Osteoblast (primary cell): ENCODE measurements around the gene MYO5B. TPM values are rescaled to one million over a fixed set of nuclear protein-coding genes. Genes with fewer than 3 reads are reported as not detected.

ENCODE experiments used
- DNase-seq: peaks from one replicate; pipeline ENCODE4 v3.0.0; 2011; ENCODE audit warnings: low spot score, mixed read lengths; ENCODE audit not compliant: insufficient read length; ENCODE audit errors: missing footprints
- H2AFZ ChIP-seq: 2 replicates; pipeline ENCODE4 v1.6.0; 2011; ENCODE audit warnings: mild to moderate bottlenecking, low read length
- H3K27ac ChIP-seq: 2 replicates; pipeline ENCODE4 v1.5.1; 2011; ENCODE audit warnings: mild to moderate bottlenecking, low read depth, low read length, moderate library complexity
- H3K27me3 ChIP-seq: 2 replicates; pipeline ENCODE4 v1.6.0; 2012; ENCODE audit warnings: mild to moderate bottlenecking, control low read depth, inconsistent platforms, low read length, moderate library complexity; ENCODE audit not compliant: insufficient read depth
- H3K36me3 ChIP-seq: 2 replicates; pipeline ENCODE4 v1.5.1; 2011; ENCODE audit warnings: mild to moderate bottlenecking, low read length, control low read depth, moderate library complexity; ENCODE audit not compliant: insufficient read depth
- H3K4me1 ChIP-seq: 2 replicates; pipeline ENCODE4 v1.5.1; 2011; ENCODE audit warnings: mild to moderate bottlenecking, low read length, control low read depth, moderate library complexity; ENCODE audit not compliant: insufficient read depth
- H3K4me2 ChIP-seq: 2 replicates; pipeline ENCODE4 v1.6.0; 2011; ENCODE audit warnings: mild to moderate bottlenecking, low read length; ENCODE audit not compliant: insufficient read depth
- H3K4me3 ChIP-seq: fragments of 200-600 bp; sonication (generic); 3 replicates; pipeline ENCODE4 v1.5.1; 2012; ENCODE audit warnings: mild to moderate bottlenecking, low read length, inconsistent platforms; ENCODE audit not compliant: insufficient read depth
- H3K79me2 ChIP-seq: 2 replicates; pipeline ENCODE4 v1.6.0; 2012; ENCODE audit warnings: mild to moderate bottlenecking, low read length, control low read depth, inconsistent platforms; ENCODE audit not compliant: insufficient read depth
- H3K9me3 ChIP-seq: 2 replicates; pipeline ENCODE4 v1.5.1; 2011; ENCODE audit warnings: low read depth, low read length, control low read depth
- H4K20me1 ChIP-seq: 2 replicates; pipeline ENCODE4 v1.6.0; 2012; ENCODE audit warnings: mild to moderate bottlenecking, low read length, control low read depth; ENCODE audit not compliant: insufficient read depth
- CTCF ChIP-seq: IDR thresholded peaks from 2 replicates; pipeline ENCODE4 v1.5.1; 2011; ENCODE audit warnings: mild to moderate bottlenecking, low read depth, low read length, moderate library complexity; ENCODE audit errors: extremely low read depth
- total RNA-seq: library from RNA; depleted of rRNA; stranded (reverse); fragments of >200 nt; gene quantifications from 2 replicates; pipeline ENCODE4 v1.2.3, GENCODE V29; 2012

MYO5B gene
- total RNA-seq, 1 donor, result 0.36 TPM

DNA sequence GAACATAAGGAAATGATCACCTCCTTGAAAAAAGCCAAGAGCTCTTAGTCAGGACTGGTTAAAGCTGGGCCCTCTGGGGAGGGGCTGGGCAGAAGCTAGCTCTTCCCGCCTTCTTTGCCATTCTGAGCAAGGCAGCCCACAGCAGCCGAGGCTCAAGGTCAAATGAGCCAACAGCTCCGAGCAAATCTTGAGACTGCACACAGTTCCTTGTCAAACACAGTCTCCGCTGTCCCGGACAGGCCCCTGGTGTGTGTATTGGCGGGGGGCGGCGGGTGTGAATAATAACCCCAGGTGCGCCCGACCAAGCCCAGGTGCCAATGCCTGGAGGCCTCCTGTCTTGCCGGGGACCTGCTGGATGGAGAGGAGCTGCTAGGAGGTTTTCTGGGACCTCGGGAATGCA, 335.2 kb downstream of the MYO5B start:
- Histone ChIP-seq H2AFZ (no peak overlapping the region), H3K4me2 (no peak overlapping the region), H3K4me1 (no peaks in the 10 kb centered on the region), H3K79me2 (no peaks in the 10 kb centered on the region), H3K27ac (no peak overlapping the region), H3K36me3 (no peaks in the 10 kb centered on the region), H3K27me3 (no peaks in the 10 kb centered on the region), H3K9me3 (no peaks in the 10 kb centered on the region), H4K20me1 (no peaks in the 10 kb centered on the region), H3K4me3 (no peak overlapping the region)
- TF ChIP-seq CTCF, result no peak
- no peak for DNase-seq

DNA sequence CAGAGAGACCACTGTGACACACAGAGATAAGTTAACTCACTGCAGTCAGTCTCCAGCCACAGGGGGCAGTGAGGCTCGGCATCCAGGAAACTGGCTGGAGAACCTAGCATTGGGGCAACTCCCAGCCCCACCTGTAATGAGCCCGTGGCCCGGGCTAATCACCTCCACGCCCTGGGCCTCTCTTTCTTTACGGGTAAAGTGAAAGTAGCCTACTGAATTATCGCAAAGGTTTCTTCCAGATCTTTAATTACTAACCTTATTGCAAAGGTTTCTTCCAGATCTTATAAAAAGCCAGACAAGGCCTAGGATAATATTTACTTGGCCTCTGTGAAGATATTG, 336.0 kb downstream of the MYO5B start:
- no peak overlapping the region for H3K4me3 ChIP-seq
- H3K79me2 ChIP-seq, result no peaks in the 10 kb centered on the region
- no peaks in the 10 kb centered on the region for H3K36me3 ChIP-seq
- no peak overlapping the region for H2AFZ ChIP-seq
- H3K9me3 ChIP-seq, result no peaks in the 10 kb centered on the region
- H3K27ac ChIP-seq, result no peak overlapping the region
- no peaks in the 10 kb centered on the region for H4K20me1 ChIP-seq
- no peaks in the 10 kb centered on the region for H3K4me1 ChIP-seq
- H3K27me3 ChIP-seq, result no peaks in the 10 kb centered on the region
- DNase-seq, result no peak
- H3K4me2 ChIP-seq, result no peak overlapping the region
- TF ChIP-seq CTCF, result no peak

- H3K9me3 ChIP-seq, result no peaks in the 10 kb centered on the region
- no peak overlapping the region for H3K4me2 ChIP-seq
- TF ChIP-seq CTCF, result peak; percentile 98
- H2AFZ ChIP-seq, result peak overlapping the region; percentile 72
- H4K20me1 ChIP-seq, result no peaks in the 10 kb centered on the region
- peak; percentile 97 for DNase-seq
- no peaks in the 10 kb centered on the region for H3K4me1 ChIP-seq
- no peaks in the 10 kb centered on the region for H3K36me3 ChIP-seq
- no peaks in the 10 kb centered on the region for H3K27me3 ChIP-seq
- no peak overlapping the region for H3K27ac ChIP-seq
- H3K79me2 ChIP-seq, result no peaks in the 10 kb centered on the region
- no peak overlapping the region for H3K4me3 ChIP-seq
These were observed 336.5 kb downstream of the MYO5B start for GRCh38 chr18:49858309-49859020.

- Histone ChIP-seq H4K20me1 (no peaks in the 10 kb centered on the region), H3K4me3 (no peak overlapping the region), H3K27ac (no peak overlapping the region), H3K79me2 (no peaks in the 10 kb centered on the region), H3K4me1 (no peaks in the 10 kb centered on the region), H2AFZ (no peak overlapping the region), H3K9me3 (no peaks in the 10 kb centered on the region), H3K4me2 (no peak overlapping the region), H3K27me3 (no peaks in the 10 kb centered on the region), H3K36me3 (no peaks in the 10 kb centered on the region)
- no peak for DNase-seq
- TF ChIP-seq CTCF, result no peak
These were observed 337.2 kb downstream of the MYO5B start for GRCh38 chr18:49857708-49858107.
